Measurements from ENCODE around the gene NDUFB6.

- TF ChIP-seq CTCF (conservative IDR thresholded peaks at IDR 0.05; ENCODE audit: low read length) = peak; percentile 87
- TF ChIP-seq EZH2phosphoT487 (IDR thresholded peaks at IDR 0.05; ENCODE audit: borderline replicate concordance) = no peak
Observed at GRCh38 chr9:32571969-32572899, 725 bp downstream of the NDUFB6 start.
